K562 (cell line): ENCODE results near the gene SNRNP70. TPM values are rescaled to one million over a fixed set of nuclear protein-coding genes. Genes with fewer than 3 reads are reported as not detected.

ENCODE experiments used
- BHLHE40 ChIP-seq: IDR thresholded peaks from 2 replicates; pipeline ENCODE4 v1.6.1; 2011; ENCODE audit warnings: low read length, improper control_type of control experiment
- CCNT2 ChIP-seq: IDR thresholded peaks from 2 replicates; pipeline ENCODE4 v1.6.1; 2011; ENCODE audit warnings: borderline replicate concordance, low read depth, mild to moderate bottlenecking, moderate library complexity, mixed read lengths, low read length; ENCODE audit not compliant: insufficient read length; ENCODE audit errors: extremely low read depth
- CREB1 ChIP-seq, 2 experiments: sonication (generic) in 1 of 2; formaldehyde crosslinking in 1 of 2; IDR thresholded peaks; 2 replicates each; pipeline versions ENCODE4 v1.6.1 to v1.8.0; 2012 to 2022; ENCODE audit warnings: inconsistent platforms in 1 of 2, mild to moderate bottlenecking in 1 of 2, missing genetic modification reagents in 1 of 2, moderate library complexity in 1 of 2
- HDAC1 ChIP-seq, 2 experiments: fragments of 450-650 bp; IDR thresholded peaks; 2 replicates each; pipeline ENCODE4 v1.6.1; 2016 to 2017; ENCODE audit warnings: inconsistent platforms in 1 of 2, mild to moderate bottlenecking in 1 of 2, moderate library complexity in 1 of 2
- KDM4B ChIP-seq, 2 experiments: fragments of 450-650 bp in 1 of 2; sonication (generic) in 1 of 2; IDR thresholded peaks; 2 replicates each; pipeline ENCODE4 v1.6.1; 2016 to 2017; ENCODE audit warnings: borderline replicate concordance in 2 of 2, antibody characterized with exemption in 1 of 2, low read depth in 1 of 2, mild to moderate bottlenecking in 1 of 2
- MAFF ChIP-seq: IDR thresholded peaks from 2 replicates; pipeline ENCODE4 v1.6.1; 2012; ENCODE audit warnings: low read length, improper control_type of control experiment
- MAZ ChIP-seq, 2 experiments: fragments of 450-650 bp in 1 of 2; sonication (generic) in 1 of 2; formaldehyde crosslinking; IDR thresholded peaks in 1 of 2; conservative IDR thresholded peaks in 1 of 2; 2 replicates each; pipeline versions ENCODE4 v1.4.0 to v1.5.0; 2020; ENCODE audit warnings: mild to moderate bottlenecking in 1 of 2, missing genetic modification reagents in 1 of 2
- PPARD ChIP-seq: fragments of 250-450 bp; sonication (Bioruptor Pico); IDR thresholded peaks from 2 replicates; pipeline ENCODE4 v1.8.0; 2022; ENCODE audit warnings: inconsistent platforms, mild to moderate bottlenecking, moderate library complexity
- ZC3H8 ChIP-seq: fragments of 450-650 bp; IDR thresholded peaks from 2 replicates; pipeline ENCODE4 v1.6.1; 2017
- ZFP1 ChIP-seq: fragments of 450-650 bp; formaldehyde crosslinking; IDR thresholded peaks from 2 replicates; pipeline ENCODE4 v1.4.0; 2020; ENCODE audit warnings: mild to moderate bottlenecking, mixed read lengths
- ZNF764 ChIP-seq: fragments of 250-450 bp; sonication (Bioruptor Pico); IDR thresholded peaks from 2 replicates; pipeline ENCODE4 v1.4.0; 2020; ENCODE audit warnings: low read depth, mild to moderate bottlenecking, moderate library complexity
- polyA plus RNA-seq, 8 experiments: library from polyadenylated mRNA; depleted of rRNA in 4 of 8; stranded (reverse) in 5 of 8; unstranded in 3 of 8; fragments of >200 nt; fragmentation: Nextera tagmentation in 2 of 8; fragmentation: Illumina TruSeq in 1 of 8; extraction: Ambion mirVana in 2 of 8; extraction: Trizol in 1 of 8; gene quantifications; 2 replicates each; pipeline versions ENCODE4 v1.2.1 to v1.2.3, GENCODE V29; 2011 to 2014; ENCODE audit warnings: inconsistent platforms in 1 of 8, missing spikeins in 1 of 8
- total RNA-seq, 7 experiments: library from RNA; depleted of rRNA in 6 of 7; stranded (reverse); fragments of >200 nt in 6 of 7; fragmentation: Illumina TruSeq in 2 of 7; extraction: Trizol in 2 of 7; gene quantifications; 2 replicates each; pipeline versions ENCODE4 v1.2.1 to v1.2.3, GENCODE V29; 2011 to 2021; ENCODE audit warnings: low replicate concordance in 1 of 7
- TF ChIP-seq, protein P1 (sequence below): sonication (generic); formaldehyde crosslinking; IDR thresholded peaks from 2 replicates; pipeline ENCODE4 v1.4.0; 2020; ENCODE audit warnings: mild to moderate bottlenecking, missing genetic modification reagents
- TF ChIP-seq, protein P2 (sequence below): fragments of 450-650 bp; IDR thresholded peaks from 2 replicates; pipeline ENCODE4 v1.6.1; 2018; ENCODE audit not compliant: partially characterized antibody
- TF ChIP-seq, protein P3 (sequence below): fragments of 250-450 bp; sonication (Bioruptor Pico); IDR thresholded peaks from 2 replicates; pipeline ENCODE4 v1.4.0; 2020; ENCODE audit warnings: borderline replicate concordance

SNRNP70 gene
- total and polyA plus RNA-seq, 9 of the 15 experiments (the other 6 are each of a cell fraction or from before 2014, with no cell fraction given) = 2.8 to 496 (median 136) TPM

DNA sequence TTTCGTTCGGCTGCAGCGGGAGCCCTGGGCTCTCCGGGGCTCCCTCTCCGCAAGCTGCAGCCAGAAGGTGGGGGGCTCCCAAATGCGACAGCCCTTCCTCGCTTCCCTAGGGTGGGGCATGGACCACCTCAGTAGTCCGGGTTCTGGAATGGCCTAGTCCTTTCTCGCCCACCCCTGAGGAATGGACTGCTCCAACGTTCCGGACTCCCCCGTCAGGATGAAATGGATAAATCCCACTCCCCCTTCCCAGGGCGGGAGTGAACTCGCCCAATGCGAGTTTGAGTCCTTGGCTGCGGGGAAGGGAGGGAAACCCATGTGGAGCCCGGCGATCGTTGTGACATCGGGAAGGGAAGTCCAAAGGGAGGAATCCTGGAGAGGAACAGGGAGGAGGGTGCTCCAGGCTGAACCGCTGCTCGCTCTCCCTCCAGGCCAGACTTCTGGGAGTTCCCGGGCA is 64.4 kb downstream of the SNRNP70 start (continued):
- TF ChIP-seq KDM4B (IDR thresholded peaks at IDR 0.05; ENCODE audit: borderline replicate concordance in 2 of 2, low read depth in 1 of 2) (0 out of 4 replicates have a peak, but pooled peaks of 1 of the 2 experiments have one; percentile 16), CREB1 (IDR thresholded peaks at IDR 0.05) (no peak), CREB1 (CRISPR knock-in tag; IDR thresholded peaks at IDR 0.05) (no peak; the same call in 1 of the 2 replicates), BHLHE40 (peak; percentile 93), MAFF (0 out of 2 replicates have a peak, but pooled peaks have one; percentile 16), ZC3H8 (no peak), HDAC1 (IDR thresholded peaks at IDR 0.05) (no peak), ZNF764 (CRISPR knock-in tag) (peak; percentile 55; the same call in 1 of the 2 replicates), CCNT2 (no peak), PPARD (no peak), MAZ (CRISPR knock-in tag; conservative IDR thresholded peaks at IDR 0.05 in 1 of 2, IDR thresholded peaks at IDR 0.05 in 1 of 2) (0 out of 4 replicates have a peak, but pooled peaks of 1 of the 2 experiments have one; percentile 11), ZFP1 (CRISPR knock-in tag) (no peak)
- TF ChIP-seq, protein P1, sequence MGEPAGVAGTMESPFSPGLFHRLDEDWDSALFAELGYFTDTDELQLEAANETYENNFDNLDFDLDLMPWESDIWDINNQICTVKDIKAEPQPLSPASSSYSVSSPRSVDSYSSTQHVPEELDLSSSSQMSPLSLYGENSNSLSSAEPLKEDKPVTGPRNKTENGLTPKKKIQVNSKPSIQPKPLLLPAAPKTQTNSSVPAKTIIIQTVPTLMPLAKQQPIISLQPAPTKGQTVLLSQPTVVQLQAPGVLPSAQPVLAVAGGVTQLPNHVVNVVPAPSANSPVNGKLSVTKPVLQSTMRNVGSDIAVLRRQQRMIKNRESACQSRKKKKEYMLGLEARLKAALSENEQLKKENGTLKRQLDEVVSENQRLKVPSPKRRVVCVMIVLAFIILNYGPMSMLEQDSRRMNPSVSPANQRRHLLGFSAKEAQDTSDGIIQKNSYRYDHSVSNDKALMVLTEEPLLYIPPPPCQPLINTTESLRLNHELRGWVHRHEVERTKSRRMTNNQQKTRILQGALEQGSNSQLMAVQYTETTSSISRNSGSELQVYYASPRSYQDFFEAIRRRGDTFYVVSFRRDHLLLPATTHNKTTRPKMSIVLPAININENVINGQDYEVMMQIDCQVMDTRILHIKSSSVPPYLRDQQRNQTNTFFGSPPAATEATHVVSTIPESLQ (CRISPR knock-in tag) = 0 out of 2 replicates have a peak, but pooled peaks have one; percentile 42
- TF ChIP-seq, protein P2, sequence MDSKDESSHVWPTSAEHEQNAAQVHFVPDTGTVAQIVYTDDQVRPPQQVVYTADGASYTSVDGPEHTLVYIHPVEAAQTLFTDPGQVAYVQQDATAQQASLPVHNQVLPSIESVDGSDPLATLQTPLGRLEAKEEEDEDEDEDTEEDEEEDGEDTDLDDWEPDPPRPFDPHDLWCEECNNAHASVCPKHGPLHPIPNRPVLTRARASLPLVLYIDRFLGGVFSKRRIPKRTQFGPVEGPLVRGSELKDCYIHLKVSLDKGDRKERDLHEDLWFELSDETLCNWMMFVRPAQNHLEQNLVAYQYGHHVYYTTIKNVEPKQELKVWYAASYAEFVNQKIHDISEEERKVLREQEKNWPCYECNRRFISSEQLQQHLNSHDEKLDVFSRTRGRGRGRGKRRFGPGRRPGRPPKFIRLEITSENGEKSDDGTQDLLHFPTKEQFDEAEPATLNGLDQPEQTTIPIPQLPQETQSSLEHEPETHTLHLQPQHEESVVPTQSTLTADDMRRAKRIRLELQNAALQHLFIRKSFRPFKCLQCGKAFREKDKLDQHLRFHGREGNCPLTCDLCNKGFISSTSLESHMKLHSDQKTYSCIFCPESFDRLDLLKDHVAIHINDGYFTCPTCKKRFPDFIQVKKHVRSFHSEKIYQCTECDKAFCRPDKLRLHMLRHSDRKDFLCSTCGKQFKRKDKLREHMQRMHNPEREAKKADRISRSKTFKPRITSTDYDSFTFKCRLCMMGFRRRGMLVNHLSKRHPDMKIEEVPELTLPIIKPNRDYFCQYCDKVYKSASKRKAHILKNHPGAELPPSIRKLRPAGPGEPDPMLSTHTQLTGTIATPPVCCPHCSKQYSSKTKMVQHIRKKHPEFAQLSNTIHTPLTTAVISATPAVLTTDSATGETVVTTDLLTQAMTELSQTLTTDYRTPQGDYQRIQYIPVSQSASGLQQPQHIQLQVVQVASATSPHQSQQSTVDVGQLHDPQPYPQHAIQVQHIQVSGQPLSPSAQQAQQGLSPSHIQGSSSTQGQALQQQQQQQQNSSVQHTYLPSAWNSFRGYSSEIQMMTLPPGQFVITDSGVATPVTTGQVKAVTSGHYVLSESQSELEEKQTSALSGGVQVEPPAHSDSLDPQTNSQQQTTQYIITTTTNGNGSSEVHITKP = peak; percentile 99
- TF ChIP-seq, protein P3, sequence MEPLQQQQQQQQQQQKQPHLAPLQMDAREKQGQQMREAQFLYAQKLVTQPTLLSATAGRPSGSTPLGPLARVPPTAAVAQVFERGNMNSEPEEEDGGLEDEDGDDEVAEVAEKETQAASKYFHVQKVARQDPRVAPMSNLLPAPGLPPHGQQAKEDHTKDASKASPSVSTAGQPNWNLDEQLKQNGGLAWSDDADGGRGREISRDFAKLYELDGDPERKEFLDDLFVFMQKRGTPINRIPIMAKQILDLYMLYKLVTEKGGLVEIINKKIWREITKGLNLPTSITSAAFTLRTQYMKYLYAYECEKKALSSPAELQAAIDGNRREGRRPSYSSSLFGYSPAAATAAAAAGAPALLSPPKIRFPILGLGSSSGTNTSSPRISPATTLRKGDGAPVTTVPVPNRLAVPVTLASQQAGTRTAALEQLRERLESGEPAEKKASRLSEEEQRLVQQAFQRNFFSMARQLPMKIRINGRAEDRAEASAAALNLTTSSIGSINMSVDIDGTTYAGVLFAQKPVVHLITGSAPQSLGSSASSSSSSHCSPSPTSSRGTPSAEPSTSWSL (CRISPR knock-in tag) = 0 out of 2 replicates have a peak, but pooled peaks have one; percentile 8
